GM19467 (cell line): ENCODE measurements around the gene MAST4.

Experiments
- ATAC-seq: cut with Tn5 transposase; IDR thresholded peaks from one replicate; pipeline ENCODE4 v1.9.1; 2021; ENCODE audit warnings: mild to moderate bottlenecking, moderate library complexity; ENCODE audit not compliant: unreplicated experiment

The MAST4 gene

DNA sequence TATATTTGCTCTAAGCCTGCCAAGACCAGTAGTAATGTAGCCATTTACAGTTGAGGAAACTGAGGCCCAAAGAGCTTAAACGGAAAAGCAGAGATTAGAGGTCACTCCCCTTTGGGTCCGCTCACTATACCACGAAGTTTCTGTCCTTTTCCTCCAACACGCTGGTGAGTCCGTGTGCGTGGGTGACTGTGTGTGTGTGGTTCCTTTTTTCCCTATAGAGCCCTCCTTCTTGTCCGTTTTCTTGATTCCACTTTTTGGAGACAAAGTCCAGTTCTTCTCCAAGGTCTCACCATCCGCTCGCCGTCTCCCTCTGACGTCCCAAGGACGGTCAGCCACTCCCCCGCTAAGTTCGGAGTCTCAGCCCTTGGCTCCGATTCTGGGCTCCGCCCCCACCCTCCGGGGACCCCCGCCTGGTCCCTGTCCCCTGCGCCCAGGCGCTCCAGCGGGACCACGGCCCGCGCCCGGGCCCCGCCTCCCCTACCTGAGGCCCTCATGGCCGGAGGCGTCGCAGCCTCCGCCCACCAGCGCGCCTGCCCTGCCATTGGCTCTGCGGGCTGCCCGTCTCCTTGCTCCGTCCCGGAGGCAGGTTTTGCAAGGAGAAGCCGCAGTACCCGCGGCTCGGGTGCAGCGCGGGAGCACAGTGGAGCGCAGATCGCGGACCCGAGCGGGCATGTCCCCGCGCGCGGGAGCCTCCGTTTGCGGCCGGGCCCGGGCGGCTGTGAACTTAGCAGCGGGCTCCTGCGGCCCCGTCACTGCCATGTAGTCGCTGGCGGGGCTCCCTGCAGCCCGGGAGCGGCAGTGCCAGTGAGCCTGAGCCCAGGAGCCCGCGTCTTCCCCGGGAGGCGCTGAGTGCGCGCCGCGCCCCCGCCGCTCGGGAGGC, at the start of gene MAST4:
MAST4 (plus strand) TSS at position 638 of the 880 bp plus-strand sequence. CDS start 263 bp downstream, outside the sequence.
- peak; percentile 99 for ATAC-seq

DNA sequence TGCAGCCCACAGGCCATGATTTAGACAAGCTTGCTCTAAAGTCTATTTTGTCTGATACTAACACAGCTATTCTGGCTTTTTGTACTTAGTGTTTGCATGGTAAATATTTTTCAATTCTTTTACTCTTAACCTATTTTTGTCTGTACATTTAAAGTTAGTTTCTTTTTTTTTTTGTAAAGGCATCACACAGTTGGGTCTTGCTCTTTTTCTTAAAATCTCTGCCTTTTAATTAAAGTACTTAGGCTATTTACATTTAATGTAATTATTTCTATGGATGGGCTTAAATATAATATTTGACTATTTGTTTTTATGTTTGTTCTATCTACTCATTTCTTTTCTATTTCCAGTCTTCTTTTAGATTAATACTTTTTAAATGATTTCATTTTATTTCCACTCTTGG, 49.7 kb upstream of the MAST4 start:
- ATAC-seq = no peak

DNA sequence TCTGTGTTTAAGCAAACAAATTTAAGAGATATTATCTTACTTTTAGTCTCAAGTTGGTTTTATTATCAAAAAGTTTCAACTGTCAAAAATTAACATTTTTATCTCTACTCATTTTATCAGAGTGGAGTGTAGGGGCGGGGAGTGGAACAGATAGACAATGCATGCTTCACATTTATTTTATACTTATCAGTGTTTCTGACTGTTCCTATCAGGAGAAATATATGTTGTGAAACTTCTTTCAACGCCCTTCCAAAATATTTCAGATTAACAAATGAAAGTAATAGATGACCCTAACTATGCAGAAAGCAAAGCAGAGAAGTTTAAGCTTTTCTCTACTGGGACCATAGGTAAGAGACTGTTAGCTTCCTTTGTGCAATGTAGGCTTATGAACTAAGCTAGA, 44.9 kb upstream of the MAST4 start:
- no peak for ATAC-seq

DNA sequence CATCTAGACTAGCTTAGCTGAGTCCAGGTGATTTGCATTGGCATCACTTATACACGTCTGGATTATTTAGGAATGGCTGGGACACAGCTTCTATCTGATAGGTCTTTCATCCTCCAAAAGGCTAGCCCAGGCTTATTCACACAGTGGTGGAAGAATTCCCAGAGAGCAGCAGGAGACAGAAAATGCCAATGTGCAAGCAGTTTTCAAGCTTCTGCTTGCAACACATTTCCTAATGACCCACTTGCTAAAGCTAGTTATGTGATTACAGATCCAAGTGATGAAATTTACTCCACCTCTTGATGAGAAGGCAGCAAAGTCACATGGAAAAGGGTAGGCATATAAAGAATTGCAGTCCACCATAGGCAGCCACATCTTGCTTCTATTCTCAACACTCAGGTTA, 44.2 kb upstream of the MAST4 start:
- ATAC-seq = no peak

DNA sequence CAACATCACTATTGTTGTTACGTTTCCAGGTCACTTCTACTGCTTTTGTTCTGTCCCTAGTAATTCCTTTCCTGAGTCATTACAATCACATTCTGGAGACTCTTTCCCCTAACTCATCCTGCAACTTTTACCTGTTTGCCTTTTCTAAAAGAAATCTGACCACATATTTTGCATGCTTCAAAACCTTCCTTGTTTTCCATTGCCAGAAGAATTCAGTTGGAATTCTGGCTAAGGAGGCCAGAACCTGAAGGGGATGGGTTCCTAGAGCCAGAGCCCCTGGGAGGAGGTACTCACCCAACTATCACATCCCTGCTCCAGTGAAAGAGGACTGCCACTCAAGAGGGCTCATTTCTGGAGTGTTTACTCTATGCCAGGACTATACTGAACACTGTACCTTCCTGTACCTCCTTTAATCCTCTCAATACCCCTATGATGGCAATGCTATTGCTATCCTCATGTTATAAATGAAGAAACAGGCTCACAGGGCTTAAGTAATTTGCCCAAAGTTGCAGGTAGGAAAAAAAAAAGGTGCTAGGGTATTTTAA, 42.8 kb upstream of the MAST4 start:
- no peak for ATAC-seq

DNA sequence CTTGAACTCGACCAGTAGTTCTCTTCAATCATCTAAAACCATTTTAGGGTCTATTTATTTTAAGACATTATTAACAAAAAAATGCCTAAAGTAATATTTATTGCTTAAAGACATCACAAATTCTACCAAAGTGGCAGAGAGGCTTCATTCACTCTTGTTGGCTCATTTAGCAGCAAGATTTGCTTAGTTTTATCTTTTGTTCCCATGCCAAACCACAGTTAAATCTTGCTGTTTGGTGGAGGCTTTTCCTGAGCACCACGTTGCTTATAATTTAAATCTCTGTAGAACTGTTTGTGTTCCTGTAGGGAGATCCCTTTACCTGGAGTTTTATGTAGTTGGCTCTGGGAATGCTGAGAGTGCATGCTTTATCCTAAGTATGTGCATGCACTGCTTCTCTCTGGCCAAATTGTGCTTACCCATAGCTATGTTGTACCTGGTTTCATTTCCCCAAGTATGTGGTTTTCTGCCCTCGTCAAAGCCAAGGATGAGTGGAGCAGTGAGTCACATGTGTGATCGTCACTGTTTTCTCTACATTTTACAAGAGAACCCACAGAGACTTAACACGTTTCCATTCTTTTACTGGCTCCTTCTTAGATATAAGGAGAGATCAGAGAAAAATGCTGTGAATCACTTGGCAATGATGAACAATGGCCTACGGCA, 42.1 kb upstream of the MAST4 start:
- ATAC-seq = peak; percentile 95

DNA sequence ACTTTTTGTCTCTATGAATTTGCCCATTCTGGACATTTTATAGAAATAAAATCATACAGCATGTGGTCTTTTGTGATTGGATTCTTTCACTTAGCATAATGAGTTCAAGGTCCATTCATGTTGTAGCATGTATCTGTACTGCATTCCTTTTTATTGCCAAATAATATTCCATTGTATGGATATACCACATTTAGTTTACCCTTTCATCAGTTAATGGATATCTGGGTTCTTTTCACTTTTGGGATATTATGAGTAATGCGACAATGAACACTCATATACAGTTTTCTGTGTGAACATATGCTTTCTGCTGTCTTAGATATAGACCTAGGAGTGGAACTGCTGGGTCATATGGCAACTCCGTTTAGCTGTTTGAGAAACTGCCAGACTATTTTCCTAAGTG, 41.3 kb upstream of the MAST4 start:
- ATAC-seq = no peak

DNA sequence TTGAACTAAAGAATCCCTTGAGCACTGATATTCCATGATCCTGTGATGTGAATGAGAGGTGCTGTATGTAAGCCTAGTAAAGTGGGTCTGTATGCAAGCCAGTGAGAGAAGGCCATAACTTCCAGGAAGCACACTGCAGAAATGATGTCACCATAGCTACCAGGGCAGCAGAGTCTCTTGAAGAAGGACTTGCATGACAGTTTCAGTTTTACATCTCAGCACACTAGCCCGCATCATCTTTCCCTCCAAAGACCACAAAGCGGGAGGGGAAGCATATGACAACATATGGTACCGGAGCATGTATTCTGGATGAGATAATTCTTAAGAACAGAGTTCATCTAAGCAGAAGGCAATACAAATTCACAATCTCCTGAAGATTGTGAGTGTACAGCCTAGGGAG, 37.6 kb upstream of the MAST4 start:
- peak; percentile 45 for ATAC-seq

DNA sequence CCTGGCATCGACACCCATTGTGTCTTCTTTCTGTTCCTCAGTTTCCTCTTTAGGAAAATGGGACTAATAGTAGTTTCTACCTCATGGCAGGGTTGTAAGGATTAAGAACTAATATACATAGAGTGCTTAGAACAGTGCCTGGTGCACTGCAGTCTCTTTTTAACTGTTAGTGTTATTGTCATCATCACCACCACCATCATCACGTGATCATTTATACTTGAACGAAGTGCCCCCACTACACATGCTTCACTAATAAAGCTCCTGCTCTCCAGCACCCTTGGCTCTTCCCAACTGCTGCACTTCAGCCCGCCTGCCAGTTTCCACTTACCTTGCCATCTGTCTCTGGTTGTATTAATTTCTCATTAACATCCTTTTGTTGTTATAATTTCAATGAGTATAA, 35.8 kb upstream of the MAST4 start:
- no peak for ATAC-seq

DNA sequence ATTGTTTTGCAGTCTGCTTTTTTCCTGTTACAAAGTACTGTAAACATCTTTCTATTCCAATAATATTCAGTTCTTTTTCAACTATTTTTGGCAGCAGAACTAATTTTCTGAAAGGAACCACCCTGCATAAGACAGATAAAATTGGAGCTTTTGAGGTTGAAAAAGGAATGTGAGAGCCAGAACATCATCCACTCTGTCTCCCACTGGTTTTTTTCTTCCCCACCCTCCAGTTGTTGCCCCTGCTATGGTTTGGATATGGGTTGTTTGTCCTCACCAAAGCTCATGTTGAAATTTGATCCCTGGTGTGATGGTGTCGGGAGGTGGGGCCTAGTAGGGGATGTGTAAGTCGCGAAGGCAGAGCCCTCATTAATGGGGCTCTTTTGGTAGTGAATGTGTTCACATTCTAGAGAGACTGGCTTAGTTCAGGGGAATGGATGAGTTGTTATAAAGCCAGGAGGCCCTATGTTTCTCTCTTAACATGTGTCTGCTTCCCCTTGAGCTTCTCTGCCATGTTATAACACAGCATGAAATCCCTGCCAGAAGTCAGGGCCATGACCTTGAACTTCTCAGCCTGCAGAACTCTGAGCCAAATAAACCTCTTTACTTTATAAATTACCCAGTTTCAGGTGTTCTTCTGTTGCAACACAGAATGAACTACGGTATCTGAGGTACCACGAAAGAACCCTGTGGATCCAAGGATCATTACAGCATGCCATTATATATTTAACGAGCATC, 34.8 kb upstream of the MAST4 start:
- ATAC-seq = no peak

DNA sequence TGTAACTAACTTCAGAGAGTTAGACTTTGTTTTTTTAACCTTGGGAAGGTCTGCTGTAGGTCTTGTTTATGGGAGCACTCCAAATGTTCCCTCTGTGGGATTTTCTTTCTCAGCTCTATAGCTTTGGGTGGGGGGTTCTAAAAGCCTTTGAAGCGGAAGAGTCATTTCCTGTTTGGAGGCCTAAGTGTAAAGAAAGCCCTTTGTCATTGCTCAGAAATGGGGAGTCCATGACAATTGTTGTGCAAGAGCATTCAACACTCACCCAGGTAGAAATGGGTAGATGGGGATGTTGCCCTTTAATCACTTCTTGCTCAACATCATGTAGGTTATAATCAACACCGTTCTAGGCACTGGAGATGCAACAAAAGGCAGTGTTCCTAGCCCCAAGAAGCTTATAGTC, 30.3 kb upstream of the MAST4 start:
- no peak for ATAC-seq

DNA sequence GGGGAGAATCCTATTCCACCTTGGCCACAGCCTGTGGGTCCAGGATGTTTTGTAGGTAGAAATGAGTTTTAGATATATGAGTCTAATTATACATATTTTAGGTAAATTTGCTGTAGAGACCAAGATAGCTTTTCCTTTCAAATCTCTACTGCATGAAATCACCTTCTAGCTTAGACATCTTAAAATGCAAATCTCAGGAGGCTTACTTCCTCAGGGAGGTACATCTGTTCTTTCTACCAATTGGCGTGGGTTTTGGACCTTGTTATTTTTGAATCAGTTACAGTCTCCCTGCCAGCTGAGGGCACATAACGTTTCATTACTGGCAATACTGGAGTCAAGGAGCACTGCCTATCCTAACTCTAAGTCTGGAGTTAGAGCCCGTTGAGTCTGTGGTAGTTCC, 28.7 kb upstream of the MAST4 start:
- ATAC-seq = no peak

DNA sequence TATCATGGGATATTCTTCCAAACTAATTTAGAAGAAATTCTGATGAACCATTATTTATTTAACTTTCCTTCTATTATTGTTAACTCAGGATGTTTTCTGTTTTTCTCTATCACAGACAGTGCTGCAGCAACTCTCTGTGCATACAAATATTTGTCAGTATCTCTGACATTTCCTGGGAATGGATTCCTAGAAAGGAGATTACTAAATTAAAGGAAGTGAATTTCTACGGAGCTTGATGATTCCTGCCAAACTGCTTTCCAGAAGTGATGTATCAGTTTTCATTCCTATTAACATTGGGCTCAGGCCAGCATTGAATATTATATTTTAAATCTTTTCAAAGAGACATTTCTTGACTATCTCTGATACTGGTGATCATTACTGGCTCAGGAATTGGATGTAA, 26.0 kb upstream of the MAST4 start:
- ATAC-seq = no peak

DNA sequence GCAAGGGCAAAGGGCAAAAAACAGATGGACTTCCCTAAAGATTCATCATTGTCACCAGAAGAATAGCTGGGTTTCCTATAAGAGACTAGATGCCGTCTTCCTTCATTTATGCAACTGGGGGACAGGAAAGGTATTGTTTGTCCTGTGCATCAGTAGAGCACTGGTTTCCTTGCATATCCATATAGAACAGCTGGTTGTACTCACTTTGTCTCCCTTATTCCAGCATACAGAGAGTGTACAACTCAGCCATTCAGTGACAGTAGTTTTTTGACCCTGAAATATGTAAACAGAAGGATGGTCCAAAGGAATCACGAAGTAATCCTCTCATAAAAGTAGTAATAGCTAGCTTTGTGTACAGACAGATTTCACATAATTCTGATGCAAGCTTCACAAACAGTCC, 22.5 kb upstream of the MAST4 start:
- ATAC-seq = no peak

DNA sequence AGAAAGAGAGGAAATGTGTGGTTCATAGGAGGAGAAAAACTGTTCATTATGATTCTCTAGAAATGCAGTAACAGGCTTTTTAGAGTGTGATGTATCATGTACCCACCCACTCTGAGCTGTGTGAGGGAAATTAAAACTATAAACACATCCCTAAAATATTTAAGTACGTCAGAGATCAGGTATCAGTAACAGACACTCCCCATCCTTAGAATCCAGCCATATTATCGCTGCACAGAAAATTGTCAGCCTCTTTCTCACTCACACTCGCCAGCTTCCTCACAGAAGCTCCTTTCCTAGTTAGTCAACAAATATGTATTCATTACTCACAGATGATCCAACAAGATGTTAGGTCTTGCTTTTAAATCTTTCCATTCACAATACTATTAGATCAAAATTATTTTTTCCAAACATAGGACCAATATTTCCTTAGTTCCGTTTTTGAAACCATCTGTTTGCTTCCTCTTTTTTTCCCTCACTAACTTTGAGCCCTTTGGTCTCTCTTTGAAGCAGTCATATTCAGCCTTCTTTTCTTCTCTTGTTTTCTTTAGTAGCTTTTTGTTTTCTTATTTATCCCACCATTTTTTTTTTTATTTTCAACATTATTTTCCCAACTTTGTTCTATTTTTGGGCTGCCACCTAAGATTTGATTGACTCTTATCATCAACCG, 13.6 kb upstream of the MAST4 start:
- ATAC-seq = no peak

DNA sequence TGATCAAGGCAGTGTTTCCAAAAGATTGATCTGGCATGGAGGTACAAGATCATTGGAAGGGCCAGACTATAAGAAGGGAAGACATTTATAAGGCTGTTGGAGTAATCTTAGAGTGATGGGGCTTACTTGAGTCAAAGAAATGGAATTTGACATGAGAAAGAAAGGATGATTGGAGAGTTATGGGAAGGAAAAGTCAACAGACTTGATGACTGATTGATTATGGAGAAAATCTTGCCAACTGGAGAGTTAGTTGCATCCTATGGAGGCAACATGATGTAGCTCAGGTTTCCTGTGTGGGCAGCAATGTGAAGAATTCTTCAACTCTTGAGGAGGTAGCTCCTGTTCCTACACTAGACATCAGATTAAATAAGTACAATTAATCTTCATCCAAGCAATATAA, 10.9 kb upstream of the MAST4 start:
- ATAC-seq = no peak

DNA sequence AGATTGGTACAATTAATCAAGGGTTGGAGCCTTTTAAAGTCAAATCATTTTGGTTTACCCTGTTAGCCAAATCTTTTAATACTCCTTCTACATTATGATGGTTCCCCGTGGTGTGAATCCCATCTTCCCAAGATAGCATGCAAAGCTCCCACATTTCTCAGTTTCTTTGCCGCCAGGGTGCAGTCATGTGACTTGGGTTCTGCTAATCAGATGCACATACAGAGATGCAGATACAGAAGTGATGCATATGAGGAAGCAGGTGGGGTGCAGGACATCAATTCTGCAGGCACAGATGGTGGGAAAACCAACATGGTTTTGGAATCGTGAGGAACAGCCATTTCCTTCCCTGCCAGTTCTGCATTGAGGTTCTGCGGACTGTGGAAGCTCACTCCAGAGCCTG, 8.4 kb upstream of the MAST4 start:
- ATAC-seq = no peak

DNA sequence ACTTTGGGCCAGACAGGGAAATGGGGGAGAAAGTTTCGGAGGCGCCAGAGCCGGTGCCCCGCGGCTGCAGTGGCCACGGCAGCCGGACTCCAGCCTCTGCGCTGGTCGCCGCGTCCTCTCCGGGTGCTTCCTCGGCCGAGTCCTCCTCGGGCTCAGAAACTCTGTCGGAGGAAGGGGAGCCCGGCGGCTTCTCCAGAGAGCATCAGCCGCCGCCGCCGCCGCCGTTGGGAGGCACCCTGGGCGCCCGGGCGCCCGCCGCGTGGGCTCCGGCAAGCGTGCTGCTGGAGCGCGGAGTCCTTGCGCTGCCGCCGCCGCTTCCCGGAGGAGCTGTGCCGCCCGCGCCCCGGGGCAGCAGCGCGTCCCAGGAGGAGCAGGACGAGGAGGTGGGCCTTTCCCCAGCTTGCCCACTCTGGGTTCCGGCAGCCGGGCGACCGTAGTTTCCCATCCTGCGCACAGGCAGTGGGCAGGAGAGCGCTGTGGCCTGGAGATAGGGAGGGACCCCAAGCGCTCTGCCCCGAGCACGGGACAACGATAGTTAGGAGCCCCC, 516 bp downstream of the MAST4 start:
- peak; percentile 24 for ATAC-seq

DNA sequence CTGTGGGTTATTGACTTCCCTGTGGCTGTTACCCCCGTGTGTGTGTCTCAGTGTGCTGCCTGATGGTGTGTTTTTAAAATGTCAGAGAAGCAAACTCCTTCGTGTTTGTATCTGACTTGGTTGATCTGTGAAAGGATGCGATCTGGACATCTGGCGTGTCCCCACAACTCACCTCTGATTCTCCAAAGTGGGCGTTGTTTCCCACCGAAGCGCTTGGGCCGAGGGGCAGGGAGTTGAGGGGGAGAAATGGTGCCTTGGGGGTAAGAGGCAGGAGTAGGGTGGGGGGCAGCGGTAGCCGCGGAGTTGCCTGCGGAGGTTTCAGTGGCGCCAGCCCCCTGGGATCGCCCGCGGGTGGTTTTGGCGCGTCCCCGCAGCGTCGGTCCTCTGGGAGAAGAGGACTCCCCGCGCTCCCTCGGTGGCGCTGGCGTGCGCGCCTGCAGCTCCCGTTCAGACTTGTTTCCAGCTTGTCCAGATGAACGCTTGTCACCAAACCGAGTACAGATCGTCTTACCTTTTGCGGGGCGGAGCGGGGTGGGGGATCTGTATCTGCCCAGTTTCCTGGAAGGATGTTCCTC, 1.1 kb downstream of the MAST4 start:
- no peak for ATAC-seq

DNA sequence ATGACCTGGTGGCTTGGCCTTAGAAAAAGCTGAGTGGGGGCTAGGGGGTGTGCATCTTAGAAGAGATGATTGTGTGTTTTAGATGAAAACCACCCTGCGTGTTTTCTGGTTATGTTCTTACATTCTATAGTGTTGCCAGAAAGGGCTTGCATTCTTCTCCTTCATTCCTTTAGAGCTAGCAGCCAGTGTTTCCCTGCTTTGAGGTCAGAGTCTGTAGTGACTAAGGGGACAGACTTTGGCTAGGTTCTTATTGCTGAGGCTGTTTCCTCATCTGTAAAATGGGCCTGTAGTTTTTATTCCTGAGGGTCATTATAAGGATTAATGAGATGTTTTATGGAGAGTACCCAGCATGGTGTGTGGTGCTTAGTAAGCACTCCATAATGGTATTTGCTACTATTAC, 6.4 kb downstream of the MAST4 start:
- ATAC-seq = no peak
